Stimulated activated CD4-positive, alpha-beta T cell treated with anti-CD3 and anti-CD28 coated beads, TNF-alpha, amount 100 ng/mL, for 24 hours (primary cell): ENCODE measurements around the gene MRTFA.
"Not testable (repeated sequence)": the region's sequence is repeated elsewhere in the genome, so short reads cannot be mapped to it uniquely, and the experiment has no call there.

Experiments
- DNase-seq, 3 experiments: peaks; one replicate each; pipeline ENCODE4 v3.0.0-alpha.2; 2020; ENCODE audit warnings: low read depth in 3 of 3

Gene MRTFA

GRCh38 chr22:40394607-40395006 is 241.9 kb downstream of the MRTFA start:
- DNase-seq = no peak

- DNase-seq = no peak
Measured at GRCh38 chr22:40392618-40393017, 243.9 kb downstream of the MRTFA start.

GRCh38 chr22:40391417-40391816 is 245.1 kb downstream of the MRTFA start:
- no peak for DNase-seq

- DNase-seq = no peak
Measured at GRCh38 chr22:40388231-40388630, 248.3 kb downstream of the MRTFA start.

GRCh38 chr22:40387746-40388145 is 248.8 kb downstream of the MRTFA start:
- no peak for DNase-seq

GRCh38 chr22:40385036-40385782 is 251.3 kb downstream of the MRTFA start:
- no peak for DNase-seq

- no peak for DNase-seq
Measured at GRCh38 chr22:40383905-40384304, 252.6 kb downstream of the MRTFA start.

GRCh38 chr22:40381461-40381860 is 255.1 kb downstream of the MRTFA start:
- no peak for DNase-seq

GRCh38 chr22:40378448-40378847 is 258.1 kb downstream of the MRTFA start:
- not testable (repeated sequence) for DNase-seq

- DNase-seq = no peak
Measured at GRCh38 chr22:40377931-40378330, 258.6 kb downstream of the MRTFA start.

- DNase-seq = no peak
Measured at GRCh38 chr22:40376149-40376548, 260.4 kb downstream of the MRTFA start.

GRCh38 chr22:40374567-40374966 is 262.0 kb downstream of the MRTFA start:
- no peak for DNase-seq

GRCh38 chr22:40368836-40369235 is 267.7 kb downstream of the MRTFA start:
- DNase-seq = no peak

- no peak for DNase-seq
Measured at GRCh38 chr22:40368016-40368415, 268.5 kb downstream of the MRTFA start.

GRCh38 chr22:40367342-40367741 is 269.2 kb downstream of the MRTFA start:
- DNase-seq = no peak

GRCh38 chr22:40366068-40366467 is 270.5 kb downstream of the MRTFA start:
- no peak for DNase-seq

- no peak for DNase-seq
Measured at GRCh38 chr22:40364431-40364830, 272.1 kb downstream of the MRTFA start.

- no peak for DNase-seq
Measured at GRCh38 chr22:40363059-40363458, 273.5 kb downstream of the MRTFA start.

GRCh38 chr22:40361100-40361499 is 275.4 kb downstream of the MRTFA start:
- no peak for DNase-seq
